GM18502 (cell line): ENCODE data around the gene LRP2BP.

Source experiments
- ATAC-seq: cut with Tn5 transposase; IDR thresholded peaks from one replicate; pipeline ENCODE4 v1.9.1; 2021; ENCODE audit warnings: mild to moderate bottlenecking; ENCODE audit not compliant: unreplicated experiment, poor library complexity

The LRP2BP gene

GRCh38 chr4:185395238-185395955 lies at the start of gene LRP2BP:
Gene LRP2BP (minus strand): TSS chr4:185395924. CDS start chr4:185378186, 17,738 bp downstream.
- no peak for ATAC-seq

DNA sequence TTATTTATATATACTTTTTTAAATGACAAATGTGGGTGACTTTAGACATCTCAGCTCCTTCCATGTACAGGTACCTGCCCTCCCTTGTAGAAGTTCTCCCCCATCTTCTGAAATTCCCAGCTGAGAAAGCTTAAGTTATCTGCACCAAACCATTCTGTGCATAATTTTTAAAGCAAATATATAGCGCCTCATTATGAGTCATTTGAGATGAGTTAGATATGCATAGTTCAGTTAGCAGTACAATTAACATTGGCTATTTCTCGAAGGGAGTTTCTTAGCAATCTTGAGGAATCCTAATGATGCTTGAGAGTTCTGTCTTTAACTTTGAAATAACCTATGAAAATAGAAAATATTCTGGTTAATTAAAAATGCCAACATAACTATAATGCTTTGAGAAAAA lies 49.5 kb upstream of the LRP2BP start:
- no peak for ATAC-seq

GRCh38 chr4:185441479-185441878 lies 45.8 kb upstream of the LRP2BP start:
- no peak for ATAC-seq

DNA sequence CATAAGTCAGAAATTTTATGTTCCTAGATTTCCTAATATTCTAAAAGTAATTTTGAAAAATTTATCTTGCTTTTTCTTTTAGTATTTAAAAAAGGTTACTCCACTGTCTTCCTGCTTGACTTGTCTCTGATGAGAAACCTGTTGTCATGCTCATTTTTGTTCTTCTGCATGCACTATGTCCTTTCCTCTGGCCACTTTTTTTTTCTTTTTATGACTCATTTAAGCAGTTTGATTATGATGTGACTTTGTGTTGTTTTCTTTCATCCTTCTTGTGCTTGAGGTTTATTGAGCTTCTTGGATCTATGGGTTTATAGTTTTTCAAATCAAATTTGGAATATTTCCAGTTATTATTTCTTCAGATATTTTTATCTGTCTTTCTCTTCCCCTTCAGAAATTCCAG lies 42.1 kb upstream of the LRP2BP start:
- peak; percentile 63 for ATAC-seq

- ATAC-seq, result no peak
Observed at GRCh38 chr4:185435466-185435865, 39.7 kb upstream of the LRP2BP start.

DNA sequence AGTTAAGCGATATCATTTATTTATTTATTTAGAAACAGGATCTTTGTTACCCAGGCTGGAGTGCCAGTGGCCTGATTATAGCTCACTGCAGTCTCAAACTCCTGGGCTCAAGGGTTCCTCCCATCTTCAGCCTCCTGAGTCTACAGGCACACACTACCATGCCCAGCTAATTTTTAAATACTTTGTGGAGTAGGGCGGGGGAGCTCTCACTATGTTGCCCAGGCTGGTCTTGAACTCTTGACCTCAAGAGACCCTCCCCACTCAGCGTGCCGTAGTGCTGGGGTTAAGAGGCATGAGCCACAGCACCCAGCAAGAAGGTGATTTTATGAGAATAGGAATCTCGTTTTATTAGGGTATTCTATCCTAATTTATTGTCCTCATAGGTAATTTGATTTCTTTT lies 33.9 kb upstream of the LRP2BP start:
- ATAC-seq, result no peak

- no peak for ATAC-seq
Observed at GRCh38 chr4:185426960-185427688, 31.4 kb upstream of the LRP2BP start.

DNA sequence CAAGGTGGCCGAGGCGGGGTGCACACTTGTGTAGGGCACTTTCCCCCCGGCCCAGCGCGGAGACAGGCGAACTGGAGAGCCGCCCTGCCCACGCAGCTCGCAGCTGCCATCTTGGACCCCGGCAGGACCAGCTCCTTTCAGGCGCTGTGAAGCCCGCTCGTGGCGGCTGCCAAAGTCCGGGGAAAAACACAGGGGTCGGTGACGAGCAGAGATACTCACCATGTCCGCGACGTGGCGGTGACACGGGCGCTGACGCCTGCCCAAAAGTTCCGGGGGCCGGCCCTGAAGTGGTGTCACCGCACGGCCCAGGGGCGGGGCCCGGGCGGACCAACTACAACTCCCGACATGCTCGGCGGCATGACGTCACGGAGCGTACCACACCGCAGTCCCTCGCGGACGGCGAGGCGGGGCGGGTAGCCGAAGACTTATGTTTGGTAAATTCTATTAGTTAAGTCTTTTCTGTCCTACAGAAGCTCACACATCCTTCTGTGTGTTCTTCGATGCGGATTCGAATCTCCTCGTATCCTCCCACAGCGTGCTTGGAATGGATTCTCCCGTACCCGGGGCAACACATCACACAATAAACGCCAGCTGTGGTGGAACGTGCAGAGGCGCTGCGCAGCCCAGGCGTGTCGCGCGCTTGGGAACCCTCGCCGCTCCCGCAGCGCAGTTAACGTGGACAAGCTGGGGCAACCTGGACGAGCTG lies 30.1 kb upstream of the LRP2BP start, which contains the start of gene UFSP2:
Gene UFSP2, minus strand, starts transcription at position 318 of the 706 bp plus-strand sequence. Its CDS starts 96 bp downstream, at position 222.
- peak; percentile 94 for ATAC-seq

DNA sequence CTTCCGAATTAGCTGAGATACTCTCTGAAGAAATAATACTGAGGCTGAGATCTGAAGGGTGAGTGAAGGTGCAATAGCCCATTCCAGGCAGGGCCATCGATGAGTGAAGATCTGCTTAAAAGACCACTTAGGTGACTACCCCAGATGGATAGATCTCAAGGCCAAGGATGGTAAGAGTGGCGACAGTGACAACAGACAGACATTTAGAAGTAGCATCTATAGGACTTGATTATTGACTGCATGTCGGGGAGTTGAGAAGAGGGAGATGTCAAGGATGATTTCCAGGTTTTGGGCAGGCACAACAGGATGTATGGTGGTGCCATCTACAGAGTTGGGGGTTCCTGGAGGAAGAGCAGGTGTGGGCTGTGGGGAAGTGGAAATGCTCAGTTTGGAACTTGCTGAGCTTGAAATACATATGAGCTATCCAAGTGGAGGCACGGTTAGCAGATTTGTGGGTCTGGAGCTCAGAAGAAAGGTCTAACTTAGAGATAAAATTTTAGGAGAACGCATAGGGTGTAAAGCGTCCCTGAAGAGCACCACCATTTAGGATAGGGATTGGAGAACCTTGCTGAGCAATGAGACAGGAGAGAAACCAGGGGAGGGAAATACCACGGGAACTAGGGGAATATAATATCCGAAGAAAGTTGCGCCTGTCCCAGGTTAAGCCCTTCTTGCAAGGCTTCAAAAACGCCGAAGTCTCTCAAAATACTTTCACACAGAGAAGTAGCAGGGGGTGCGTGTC lies 29.4 kb upstream of the LRP2BP start:
- ATAC-seq, result peak; percentile 3

- no peak for ATAC-seq
Observed at GRCh38 chr4:185421366-185422124, 25.8 kb upstream of the LRP2BP start.

- ATAC-seq, result no peak
Observed at GRCh38 chr4:185416955-185417354, 21.2 kb upstream of the LRP2BP start.

DNA sequence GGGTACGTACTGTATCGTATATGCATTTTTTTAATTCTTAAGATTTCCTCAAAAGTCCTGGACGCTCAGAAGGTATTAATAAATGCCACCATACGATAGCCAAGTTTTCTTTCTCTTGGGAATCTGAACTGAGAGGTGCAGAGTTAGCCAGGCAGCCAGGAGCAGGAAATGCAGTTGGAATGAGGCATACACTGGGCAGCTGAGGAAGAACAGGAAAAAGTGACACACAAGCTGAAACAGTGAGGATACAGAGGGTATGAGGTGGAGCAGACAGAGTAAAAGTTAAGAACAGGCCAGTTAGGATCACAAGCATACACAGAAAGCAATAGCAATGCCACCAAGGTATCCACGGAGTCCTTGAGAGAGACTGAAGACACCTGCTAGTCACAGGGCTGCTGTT lies 16.7 kb upstream of the LRP2BP start:
- no peak for ATAC-seq

- ATAC-seq, result no peak
Observed at GRCh38 chr4:185411849-185412248, 16.1 kb upstream of the LRP2BP start.

GRCh38 chr4:185408432-185408831 lies 12.7 kb upstream of the LRP2BP start:
- ATAC-seq, result no peak

- peak; percentile 70 for ATAC-seq
Observed at GRCh38 chr4:185405296-185405999, 9.7 kb upstream of the LRP2BP start.

- no peak for ATAC-seq
Observed at GRCh38 chr4:185404031-185404430, 8.3 kb upstream of the LRP2BP start.

- no peak for ATAC-seq
Observed at GRCh38 chr4:185399466-185399865, 3.7 kb upstream of the LRP2BP start.

DNA sequence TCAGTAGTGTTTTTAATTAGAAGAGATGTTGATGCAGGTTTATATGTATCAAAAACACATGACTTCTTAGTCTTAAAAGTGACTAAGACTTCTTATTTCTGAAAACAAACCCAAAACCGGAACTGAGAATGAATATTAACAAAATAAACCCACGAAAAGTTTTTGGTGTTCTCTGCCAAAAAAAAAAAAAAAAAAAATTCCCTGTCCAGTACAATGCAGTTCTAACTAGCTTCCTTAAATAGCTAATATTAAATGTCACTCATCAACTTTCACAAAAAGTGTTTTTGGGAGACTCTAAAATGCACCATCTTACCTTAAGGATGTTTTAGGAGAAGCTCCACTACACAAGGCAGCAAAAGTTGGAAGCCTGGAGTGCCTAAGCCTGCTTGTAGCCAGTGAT lies 2.9 kb upstream of the LRP2BP start:
- ATAC-seq, result no peak

DNA sequence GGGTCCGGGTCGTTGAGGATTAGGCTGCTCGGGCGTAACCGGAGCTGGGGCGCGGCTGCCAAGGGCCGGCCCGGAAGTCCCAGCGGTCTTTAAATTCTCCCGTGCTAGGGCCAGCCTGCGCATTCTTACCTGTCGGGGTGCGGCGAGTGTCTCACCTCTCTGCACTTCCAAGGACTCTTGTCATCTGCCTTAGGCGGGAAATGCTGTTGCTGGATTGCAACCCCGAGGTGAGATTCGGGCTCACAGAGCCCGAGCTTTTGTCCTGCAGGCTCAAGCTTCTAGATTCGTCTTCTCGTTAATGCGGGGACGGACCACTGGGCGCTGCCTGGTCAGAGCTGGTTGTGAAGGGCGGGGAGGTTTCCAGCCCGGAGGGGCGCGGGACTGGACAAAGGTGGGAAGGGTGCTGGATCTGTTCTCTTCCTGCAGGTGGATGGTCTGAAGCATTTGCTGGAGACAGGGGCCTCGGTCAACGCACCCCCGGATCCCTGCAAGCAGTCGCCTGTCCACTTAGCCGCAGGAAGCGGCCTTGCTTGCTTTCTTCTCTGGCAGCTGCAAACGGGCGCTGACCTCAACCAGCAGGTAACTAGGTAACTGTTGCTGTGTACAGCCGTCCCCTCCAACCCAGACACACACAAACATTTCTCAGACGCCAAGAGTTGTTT lies 1.1 kb upstream of the LRP2BP start, which contains the start of gene ANKRD37:
Gene ANKRD37, plus strand, starts transcription at position 118 of the 662 bp plus-strand sequence. Its CDS starts 83 bp downstream, at position 201.
- no peak for ATAC-seq
